BE2C (cell line): Measurements from ENCODE around the gene ZNF764.

ENCODE experiments used
- DNase-seq: peaks from one replicate; pipeline ENCODE4 v3.0.0-alpha.2; 2020
- H3K27me3 ChIP-seq: fragments of 250-450 bp; sonication (Bioruptor Pico); 2 replicates; pipeline ENCODE4 v1.5.1; 2020; ENCODE audit warnings: mild to moderate bottlenecking
- H3K36me3 ChIP-seq: fragments of 250-450 bp; sonication (Bioruptor Pico); 2 replicates; pipeline ENCODE4 v1.5.1; 2020; ENCODE audit warnings: mild to moderate bottlenecking
- H3K4me1 ChIP-seq: fragments of 250-450 bp; sonication (Bioruptor Pico); 2 replicates; pipeline ENCODE4 v1.5.1; 2020
- H3K4me3 ChIP-seq: 2 replicates; pipeline ENCODE4 v1.5.1; 2011; ENCODE audit warnings: low read depth, low read length
- H3K9me3 ChIP-seq: fragments of 250-450 bp; sonication (Bioruptor Pico); 2 replicates; pipeline ENCODE4 v1.5.1; 2020
- CTCF ChIP-seq: IDR thresholded peaks from 2 replicates; pipeline ENCODE4 v1.5.1; 2012; ENCODE audit warnings: mild to moderate bottlenecking, low read depth, low read length

Gene ZNF764

GRCh38 chr16:30567160-30567990, 9.2 kb upstream of the ZNF764 start:
- no peak for DNase-seq
- H3K4me3 ChIP-seq, result no peak overlapping the region
- no peaks in the 10 kb centered on the region for H3K9me3 ChIP-seq
- no peak for TF ChIP-seq CTCF
- no peaks in the 10 kb centered on the region for H3K27me3 ChIP-seq
- H3K4me1 ChIP-seq, result no peaks in the 10 kb centered on the region
- no peaks in the 10 kb centered on the region for H3K36me3 ChIP-seq

- no peak for TF ChIP-seq CTCF
- Histone ChIP-seq H3K4me3 (no peak overlapping the region), H3K27me3 (no peaks in the 10 kb centered on the region), H3K9me3 (no peaks in the 10 kb centered on the region), H3K4me1 (no peaks in the 10 kb centered on the region), H3K36me3 (no peaks in the 10 kb centered on the region)
- no peak for DNase-seq
Observed at GRCh38 chr16:30566531-30566930, 8.4 kb upstream of the ZNF764 start.

- H3K4me3 ChIP-seq, result no peak overlapping the region
Observed at GRCh38 chr16:30565984-30566383, 7.8 kb upstream of the ZNF764 start.

GRCh38 chr16:30565526-30565925, 7.4 kb upstream of the ZNF764 start:
- H3K4me3 ChIP-seq, result no peak overlapping the region
- TF ChIP-seq CTCF, result no peak
- H3K9me3 ChIP-seq, result no peaks in the 10 kb centered on the region
- no peaks in the 10 kb centered on the region for H3K36me3 ChIP-seq
- H3K4me1 ChIP-seq, result no peaks in the 10 kb centered on the region
- DNase-seq, result no peak
- no peaks in the 10 kb centered on the region for H3K27me3 ChIP-seq

More at GRCh38 chr16:30565984-30566383, 7.8 kb upstream of the ZNF764 start:
- DNase-seq, result no peak
- Histone ChIP-seq H3K4me1 (no peaks in the 10 kb centered on the region), H3K27me3 (no peaks in the 10 kb centered on the region), H3K9me3 (no peaks in the 10 kb centered on the region), H3K36me3 (no peaks in the 10 kb centered on the region)
- no peak for TF ChIP-seq CTCF

- Histone ChIP-seq H3K36me3 (no peaks in the 10 kb centered on the region), H3K4me1 (no peaks in the 10 kb centered on the region), H3K9me3 (no peaks in the 10 kb centered on the region), H3K27me3 (no peaks in the 10 kb centered on the region), H3K4me3 (no peak overlapping the region)
- no peak for TF ChIP-seq CTCF
- DNase-seq, result no peak
Observed at GRCh38 chr16:30562021-30562420, 3.8 kb upstream of the ZNF764 start.

GRCh38 chr16:30561089-30561816, 3.1 kb upstream of the ZNF764 start:
- Histone ChIP-seq H3K4me3 (no peak overlapping the region), H3K9me3 (no peaks in the 10 kb centered on the region), H3K4me1 (no peaks in the 10 kb centered on the region), H3K36me3 (no peaks in the 10 kb centered on the region), H3K27me3 (no peaks in the 10 kb centered on the region)
- DNase-seq, result no peak
- TF ChIP-seq CTCF, result no peak
